AG09309 (cell line): ENCODE measurements around the gene TRANK1.
A peak's percentile ranks its signal among the peaks of the same experiment; 100 is the strongest.

ENCODE experiments used
- DNase-seq: peaks from one replicate; pipeline ENCODE4 v3.0.0-alpha.2; 2010; ENCODE audit warnings: low read depth
- H3K4me3 ChIP-seq: 2 replicates; pipeline ENCODE4 v1.5.1; 2011; ENCODE audit warnings: mild to moderate bottlenecking, low read depth, low read length, moderate library complexity; ENCODE audit not compliant: control insufficient read depth
- CTCF ChIP-seq: IDR thresholded peaks from 2 replicates; pipeline ENCODE4 v1.5.1; 2011; ENCODE audit warnings: mild to moderate bottlenecking, low read depth, low read length, inconsistent platforms; ENCODE audit not compliant: insufficient read depth, control insufficient read depth; ENCODE audit errors: missing control alignments

Gene TRANK1

DNA sequence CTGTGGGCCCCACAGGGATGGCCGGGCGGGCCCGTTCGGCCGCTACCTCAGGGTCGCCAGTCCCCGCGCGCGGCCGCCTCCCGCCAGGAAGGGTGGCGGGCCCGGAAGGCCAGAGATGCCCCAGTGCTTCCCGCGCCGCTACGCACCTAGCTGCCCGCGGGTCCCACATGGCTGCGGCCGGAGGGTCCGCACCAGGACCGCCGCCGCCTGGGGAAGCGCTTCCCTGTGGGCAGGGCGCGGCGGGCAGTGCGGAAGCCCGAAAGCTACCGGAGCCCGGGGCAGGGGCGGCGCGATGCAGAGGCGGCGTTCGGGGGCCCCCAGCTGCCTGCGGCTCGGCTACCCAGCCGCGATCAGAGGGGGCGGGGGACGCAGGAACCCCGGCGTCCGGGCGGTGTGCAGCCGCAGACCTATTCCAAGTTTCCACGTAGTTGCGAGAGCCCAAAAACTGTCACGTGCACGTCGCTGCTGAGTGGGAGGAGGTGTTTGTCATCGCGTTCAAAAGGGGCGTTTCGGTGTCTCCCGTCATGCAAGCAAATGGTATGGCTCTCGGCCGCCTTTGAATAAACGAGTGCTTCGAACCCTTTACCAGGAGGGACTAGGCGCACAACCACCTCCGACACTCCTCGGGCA, at the start of gene TRANK1:
TRANK1 (minus strand) TSS at position 414 of the 630 bp plus-strand sequence; CDS start at position 169, 245 bp downstream.
- TF ChIP-seq CTCF: no peak
- peak within 1 kb of the TSS; percentile 62 for H3K4me3 ChIP-seq
- no peak for DNase-seq

DNA sequence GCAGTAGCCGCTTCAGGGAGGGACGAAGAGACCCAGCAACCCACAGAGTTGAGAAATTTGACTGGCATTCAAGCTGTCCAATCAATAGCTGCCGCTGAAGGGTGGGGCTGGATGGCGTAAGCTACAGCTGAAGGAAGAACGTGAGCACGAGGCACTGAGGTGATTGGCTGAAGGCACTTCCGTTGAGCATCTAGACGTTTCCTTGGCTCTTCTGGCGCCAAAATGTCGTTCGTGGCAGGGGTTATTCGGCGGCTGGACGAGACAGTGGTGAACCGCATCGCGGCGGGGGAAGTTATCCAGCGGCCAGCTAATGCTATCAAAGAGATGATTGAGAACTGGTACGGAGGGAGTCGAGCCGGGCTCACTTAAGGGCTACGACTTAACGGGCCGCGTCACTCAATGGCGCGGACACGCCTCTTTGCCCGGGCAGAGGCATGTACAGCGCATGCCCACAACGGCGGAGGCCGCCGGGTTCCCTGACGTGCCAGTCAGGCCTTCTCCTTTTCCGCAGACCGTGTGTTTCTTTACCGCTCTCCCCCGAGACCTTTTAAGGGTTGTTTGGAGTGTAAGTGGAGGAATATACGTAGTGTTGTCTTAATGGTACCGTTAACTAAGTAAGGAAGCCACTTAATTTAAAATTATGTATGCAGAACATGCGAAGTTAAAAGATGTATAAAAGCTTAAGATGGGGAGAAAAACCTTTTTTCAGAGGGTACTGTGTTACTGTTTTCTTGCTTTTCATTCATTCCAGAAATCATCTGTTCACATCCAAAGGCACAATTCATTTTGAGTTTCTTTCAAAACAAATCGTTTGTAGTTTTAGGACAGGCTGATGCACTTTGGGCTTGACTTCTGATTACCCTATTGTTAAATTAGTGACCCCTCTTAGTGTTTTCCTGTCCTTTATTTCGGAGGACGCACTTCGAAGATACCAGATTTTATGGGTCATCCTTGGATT, 48.8 kb upstream of the TRANK1 start, which contains the start of gene MLH1:
MLH1 (plus strand) TSS at position 193 of the 958 bp plus-strand sequence; CDS start at position 223, 30 bp downstream.
- peak; percentile 100 for DNase-seq
- peak within 1 kb of the TSS; percentile 75 for H3K4me3 ChIP-seq
- TF ChIP-seq CTCF: no peak

GRCh38 chr3:36992806-36993325, 48.0 kb upstream of the TRANK1 start, which contains the start of gene EPM2AIP1:
Gene EPM2AIP1, minus strand, starts transcription at chr3:36993131. Its CDS starts 54 bp downstream, at chr3:36993077.
- H3K4me3 ChIP-seq: peak within 1 kb of the TSS; percentile 75
- no peak for DNase-seq
- peak; percentile 5 for TF ChIP-seq CTCF

DNA sequence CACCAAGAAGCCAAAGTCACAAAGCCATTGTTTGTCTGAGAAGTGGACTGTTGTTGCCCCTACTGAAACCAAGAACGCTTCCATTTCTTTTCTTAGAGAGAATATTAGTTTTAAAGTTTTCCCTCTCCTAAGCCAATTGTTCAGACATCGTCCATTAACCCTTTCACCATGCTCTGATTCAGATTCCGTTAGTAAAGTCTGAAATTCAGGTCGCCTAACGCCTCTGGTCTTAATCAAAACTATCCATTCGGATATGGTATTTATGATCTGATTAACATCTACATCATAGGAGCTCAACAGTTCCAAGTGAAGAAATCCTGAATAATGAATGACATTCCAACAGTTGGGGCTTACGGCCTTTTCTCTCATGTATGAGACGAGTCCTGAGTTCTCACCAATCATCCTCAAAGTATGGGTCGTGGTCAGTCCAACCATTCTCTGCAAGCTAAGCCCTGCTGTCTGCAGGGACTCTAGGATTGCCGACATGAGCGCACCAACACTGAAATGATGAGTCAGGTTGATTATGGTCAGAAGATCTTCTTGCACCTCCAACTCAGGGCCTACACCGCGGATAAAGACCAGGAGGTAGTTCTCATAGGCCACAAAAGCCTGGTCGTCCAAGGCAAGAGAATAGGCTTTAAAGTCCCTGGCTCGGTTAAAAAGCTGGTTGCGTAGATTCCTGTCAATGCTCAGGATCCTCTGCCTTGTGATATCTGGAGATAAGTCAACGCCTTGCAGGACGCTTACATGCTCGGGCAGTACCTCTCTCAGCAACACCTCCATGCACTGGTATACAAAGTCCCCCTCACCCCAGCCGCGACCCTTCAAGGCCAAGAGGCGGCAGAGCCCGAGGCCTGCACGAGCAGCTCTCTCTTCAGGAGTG, 47.3 kb upstream of the TRANK1 start:
- H3K4me3 ChIP-seq: peak overlapping the region; percentile 75
- DNase-seq: peak; percentile 35
- no peak for TF ChIP-seq CTCF

GRCh38 chr3:36991147-36991546, 46.3 kb upstream of the TRANK1 start:
- DNase-seq: no peak
- no peak for TF ChIP-seq CTCF
- H3K4me3 ChIP-seq: peak overlapping the region; percentile 75
